22Rv1 (cell line): Measurements from ENCODE around the gene TCL1B.

Source experiments
- ZFX ChIP-seq: fragments of 450-650 bp; IDR thresholded peaks from 2 replicates; pipeline ENCODE4 v1.6.1; 2017; ENCODE audit warnings: antibody characterized with exemption, borderline replicate concordance
- TF ChIP-seq, protein P1 (sequence below): fragments of 450-650 bp; IDR thresholded peaks from 2 replicates; pipeline ENCODE4 v1.5.1; 2017; ENCODE audit warnings: mild to moderate bottlenecking

DNA sequence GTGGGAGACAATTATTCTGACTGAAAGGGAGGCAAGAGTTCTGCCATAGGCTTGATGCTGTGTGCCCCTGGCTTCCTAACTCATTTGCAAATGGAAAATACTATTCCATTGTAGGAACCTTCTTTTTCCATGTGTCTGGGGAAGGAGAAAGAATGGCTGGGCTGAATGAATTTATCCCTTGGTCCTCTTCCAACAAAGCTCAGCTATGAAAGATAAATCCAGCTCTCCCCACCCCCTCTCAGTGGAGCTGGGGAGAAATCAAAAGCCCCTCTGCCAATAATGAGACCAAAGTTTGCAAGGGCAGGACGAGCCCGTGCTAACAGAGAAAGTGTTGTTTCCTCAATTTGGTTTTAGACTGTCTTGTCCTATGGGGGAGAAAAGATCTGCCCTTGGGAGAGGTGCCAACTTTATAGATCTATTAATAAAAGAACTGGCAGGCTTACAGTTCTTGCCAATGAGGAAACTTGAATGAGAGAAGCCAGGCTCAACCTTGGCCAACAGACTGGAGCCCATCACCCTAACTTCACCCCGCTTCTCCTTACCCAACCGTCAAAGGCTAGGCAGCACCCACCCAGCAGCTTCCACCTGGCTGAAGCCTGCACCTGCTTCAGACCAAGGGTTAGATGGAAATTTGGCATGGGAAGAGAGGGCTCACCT lies 8.9 kb upstream of the TCL1B start:
- TF ChIP-seq, protein P1, sequence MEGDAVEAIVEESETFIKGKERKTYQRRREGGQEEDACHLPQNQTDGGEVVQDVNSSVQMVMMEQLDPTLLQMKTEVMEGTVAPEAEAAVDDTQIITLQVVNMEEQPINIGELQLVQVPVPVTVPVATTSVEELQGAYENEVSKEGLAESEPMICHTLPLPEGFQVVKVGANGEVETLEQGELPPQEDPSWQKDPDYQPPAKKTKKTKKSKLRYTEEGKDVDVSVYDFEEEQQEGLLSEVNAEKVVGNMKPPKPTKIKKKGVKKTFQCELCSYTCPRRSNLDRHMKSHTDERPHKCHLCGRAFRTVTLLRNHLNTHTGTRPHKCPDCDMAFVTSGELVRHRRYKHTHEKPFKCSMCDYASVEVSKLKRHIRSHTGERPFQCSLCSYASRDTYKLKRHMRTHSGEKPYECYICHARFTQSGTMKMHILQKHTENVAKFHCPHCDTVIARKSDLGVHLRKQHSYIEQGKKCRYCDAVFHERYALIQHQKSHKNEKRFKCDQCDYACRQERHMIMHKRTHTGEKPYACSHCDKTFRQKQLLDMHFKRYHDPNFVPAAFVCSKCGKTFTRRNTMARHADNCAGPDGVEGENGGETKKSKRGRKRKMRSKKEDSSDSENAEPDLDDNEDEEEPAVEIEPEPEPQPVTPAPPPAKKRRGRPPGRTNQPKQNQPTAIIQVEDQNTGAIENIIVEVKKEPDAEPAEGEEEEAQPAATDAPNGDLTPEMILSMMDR: no peak
- TF ChIP-seq ZFX: no peak
